Endodermal cell (in vitro differentiated cells): ENCODE data around the gene CD180. TPM values are rescaled to one million over a fixed set of nuclear protein-coding genes. Genes with fewer than 3 reads are reported as not detected.
A peak's percentile ranks its signal among the peaks of the same experiment; 100 is the strongest.

ENCODE experiments used
- DNase-seq: peaks from one replicate; pipeline ENCODE4 v3.0.0-alpha.2; 2017
- H3K27ac ChIP-seq: 2 replicates; pipeline ENCODE4 v1.5.1; 2013; ENCODE audit warnings: mild to moderate bottlenecking, low read depth, low read length, moderate library complexity
- H3K27me3 ChIP-seq: 2 replicates; pipeline ENCODE4 v1.6.1; 2013; ENCODE audit warnings: mild to moderate bottlenecking, low read length, moderate library complexity; ENCODE audit not compliant: insufficient read depth, control insufficient read depth, poor library complexity, severe bottlenecking
- H3K36me3 ChIP-seq: 2 replicates; pipeline ENCODE4 v1.7.0; 2013; ENCODE audit warnings: mild to moderate bottlenecking, low read length, moderate library complexity; ENCODE audit not compliant: control insufficient read depth, insufficient read depth
- H3K4me1 ChIP-seq: one replicate; pipeline ENCODE4 v1.7.0; 2013; ENCODE audit warnings: low read length; ENCODE audit not compliant: control insufficient read depth, insufficient read depth
- H3K4me3 ChIP-seq: 2 replicates; pipeline ENCODE4 v1.5.1; 2013; ENCODE audit warnings: mild to moderate bottlenecking, low read length, moderate library complexity
- H3K9ac ChIP-seq: 2 replicates; pipeline ENCODE4 v1.6.1; 2013; ENCODE audit warnings: mild to moderate bottlenecking, low read length, moderate library complexity; ENCODE audit not compliant: poor library complexity, severe bottlenecking; ENCODE audit errors: extremely low read depth
- H3K9me3 ChIP-seq: 2 replicates; pipeline ENCODE4 v1.6.1; 2013; ENCODE audit warnings: mild to moderate bottlenecking, low read length, moderate library complexity; ENCODE audit not compliant: control insufficient read depth
- H3K27ac Mint-ChIP-seq: 2 replicates; pipeline ENCODE4 v1.8.0; 2020; ENCODE audit warnings: mixed read lengths
- H3K27me3 Mint-ChIP-seq: 2 replicates; pipeline ENCODE4 v1.8.0; 2021; ENCODE audit warnings: mild to moderate bottlenecking, mixed read lengths; ENCODE audit not compliant: insufficient read depth
- H3K36me3 Mint-ChIP-seq: 2 replicates; pipeline ENCODE4 v1.8.0; 2020; ENCODE audit warnings: low read depth, mixed read lengths
- H3K4me1 Mint-ChIP-seq: 2 replicates; pipeline ENCODE4 v1.8.0; 2020; ENCODE audit warnings: mixed read lengths
- H3K4me3 Mint-ChIP-seq: 2 replicates; pipeline ENCODE4 v1.8.0; 2020; ENCODE audit warnings: mild to moderate bottlenecking, moderate library complexity, mixed read lengths
- H3K9me3 Mint-ChIP-seq: 2 replicates; pipeline ENCODE4 v1.8.0; 2020; ENCODE audit warnings: mild to moderate bottlenecking, mixed read lengths
- WGBS, 2 experiments: methylation state at CpG; one replicate each; pipeline versions ENCODE4 v1.1.5 to v1.1.7; 2013; ENCODE audit warnings: missing lambda C conversion rate in 2 of 2, mixed read lengths in 1 of 2; ENCODE audit not compliant: insufficient coverage in 1 of 2, insufficient read length in 1 of 2; 5-methylcytosine and 5-hydroxymethylcytosine counted together
- total RNA-seq, 2 donors: library from RNA; stranded (reverse); fragmentation: NEBNext Ultra II Directional in 1 of 2; extraction: Animal tissue kit (Norgen Biotek cat#: 25700) in 1 of 2; gene quantifications; 2 replicates in 1 of 2; 3 replicates in 1 of 2; pipeline ENCODE4 v1.2.1, GENCODE V29; 2021
- TF ChIP-seq, protein P1 (sequence below): fragments of 200-600 bp; sonication (generic); conservative IDR thresholded peaks from 2 replicates; pipeline ENCODE4 v1.5.0; 2021; ENCODE audit warnings: antibody characterized with exemption, mild to moderate bottlenecking

Gene CD180
- total RNA-seq, 2 donors from 2014 or later: not detected

DNA sequence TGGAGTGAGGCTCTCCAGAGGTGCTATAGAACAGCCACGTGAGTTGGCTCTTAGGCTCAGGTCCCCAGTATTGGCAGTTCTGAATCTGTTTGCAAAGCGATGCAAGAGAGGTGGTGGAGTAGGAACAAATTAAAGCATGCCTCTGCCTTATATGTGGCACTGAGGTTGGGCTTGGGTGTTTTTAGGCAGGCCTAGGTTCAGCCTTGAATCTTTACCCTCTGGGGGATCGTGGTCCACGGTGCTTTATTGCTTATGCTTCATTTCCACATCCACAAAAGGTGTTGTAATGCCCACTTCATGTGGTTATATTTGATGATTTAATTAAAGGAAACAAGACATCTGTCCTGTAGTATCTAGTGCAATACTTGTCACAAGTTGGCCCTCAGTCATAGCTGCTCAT is 56.2 kb downstream of the CD180 start:
- DNase-seq: no peak
- Histone ChIP-seq H3K4me1 (no peaks in the 10 kb centered on the region), H3K27ac (no peak overlapping the region), H3K9me3 (no peaks in the 10 kb centered on the region), H3K36me3 (peaks cover 17% of the 10 kb centered on the region), H3K27me3 (no peaks in the 10 kb centered on the region), H3K9ac (no peak overlapping the region), H3K4me3 (no peak overlapping the region)
- Mint-ChIP-seq H3K36me3 (peaks cover 4% of the 10 kb centered on the region), H3K9me3 (no peaks in the 10 kb centered on the region), H3K27ac (no peak overlapping the region), H3K4me3 (no peak overlapping the region), H3K4me1 (peaks cover 10% of the 10 kb centered on the region), H3K27me3 (no peaks in the 10 kb centered on the region)
- TF ChIP-seq, protein P1, sequence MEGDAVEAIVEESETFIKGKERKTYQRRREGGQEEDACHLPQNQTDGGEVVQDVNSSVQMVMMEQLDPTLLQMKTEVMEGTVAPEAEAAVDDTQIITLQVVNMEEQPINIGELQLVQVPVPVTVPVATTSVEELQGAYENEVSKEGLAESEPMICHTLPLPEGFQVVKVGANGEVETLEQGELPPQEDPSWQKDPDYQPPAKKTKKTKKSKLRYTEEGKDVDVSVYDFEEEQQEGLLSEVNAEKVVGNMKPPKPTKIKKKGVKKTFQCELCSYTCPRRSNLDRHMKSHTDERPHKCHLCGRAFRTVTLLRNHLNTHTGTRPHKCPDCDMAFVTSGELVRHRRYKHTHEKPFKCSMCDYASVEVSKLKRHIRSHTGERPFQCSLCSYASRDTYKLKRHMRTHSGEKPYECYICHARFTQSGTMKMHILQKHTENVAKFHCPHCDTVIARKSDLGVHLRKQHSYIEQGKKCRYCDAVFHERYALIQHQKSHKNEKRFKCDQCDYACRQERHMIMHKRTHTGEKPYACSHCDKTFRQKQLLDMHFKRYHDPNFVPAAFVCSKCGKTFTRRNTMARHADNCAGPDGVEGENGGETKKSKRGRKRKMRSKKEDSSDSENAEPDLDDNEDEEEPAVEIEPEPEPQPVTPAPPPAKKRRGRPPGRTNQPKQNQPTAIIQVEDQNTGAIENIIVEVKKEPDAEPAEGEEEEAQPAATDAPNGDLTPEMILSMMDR: no peak
- WGBS, 2 experiments: 73 to 98% methylated on average over 2 to 4 of the region's 4 CpGs

DNA sequence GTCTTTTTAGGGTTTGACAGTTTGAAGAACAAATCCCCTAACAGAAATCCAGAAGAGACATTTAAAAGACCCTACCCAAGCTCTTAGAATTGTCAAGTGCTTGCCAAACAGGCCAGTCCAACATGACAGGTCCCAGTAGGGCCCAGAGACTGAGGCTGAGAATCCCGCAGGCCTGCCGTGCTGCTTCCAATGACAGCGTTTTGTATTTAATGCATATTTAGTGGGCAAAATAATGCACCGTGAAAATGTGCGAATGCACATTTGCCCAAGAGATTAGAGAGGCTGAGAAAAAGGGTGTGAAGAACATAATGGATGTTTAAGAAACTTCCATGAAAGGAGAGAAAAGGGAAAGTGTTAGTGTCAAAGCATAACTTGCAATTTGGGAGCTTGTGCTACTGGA is 57.6 kb downstream of the CD180 start:
- H3K4me1 ChIP-seq: no peaks in the 10 kb centered on the region
- H3K9me3 ChIP-seq: no peaks in the 10 kb centered on the region
- H3K9ac ChIP-seq: no peak overlapping the region
- Mint-ChIP-seq H3K9me3 (no peaks in the 10 kb centered on the region), H3K27me3 (no peaks in the 10 kb centered on the region), H3K27ac (no peak overlapping the region), H3K4me3 (no peak overlapping the region), H3K36me3 (peaks cover 4% of the 10 kb centered on the region), H3K4me1 (peaks cover 10% of the 10 kb centered on the region)
- H3K36me3 ChIP-seq: peaks cover 23% of the 10 kb centered on the region
- peak overlapping the region; percentile 26 for H3K27ac ChIP-seq
- H3K4me3 ChIP-seq: no peak overlapping the region
- no peak for DNase-seq
- WGBS, 2 experiments: 92 to 95% methylated on average over 5 of the region's 5 CpGs
- TF ChIP-seq, protein P1: no peak
- H3K27me3 ChIP-seq: no peaks in the 10 kb centered on the region

DNA sequence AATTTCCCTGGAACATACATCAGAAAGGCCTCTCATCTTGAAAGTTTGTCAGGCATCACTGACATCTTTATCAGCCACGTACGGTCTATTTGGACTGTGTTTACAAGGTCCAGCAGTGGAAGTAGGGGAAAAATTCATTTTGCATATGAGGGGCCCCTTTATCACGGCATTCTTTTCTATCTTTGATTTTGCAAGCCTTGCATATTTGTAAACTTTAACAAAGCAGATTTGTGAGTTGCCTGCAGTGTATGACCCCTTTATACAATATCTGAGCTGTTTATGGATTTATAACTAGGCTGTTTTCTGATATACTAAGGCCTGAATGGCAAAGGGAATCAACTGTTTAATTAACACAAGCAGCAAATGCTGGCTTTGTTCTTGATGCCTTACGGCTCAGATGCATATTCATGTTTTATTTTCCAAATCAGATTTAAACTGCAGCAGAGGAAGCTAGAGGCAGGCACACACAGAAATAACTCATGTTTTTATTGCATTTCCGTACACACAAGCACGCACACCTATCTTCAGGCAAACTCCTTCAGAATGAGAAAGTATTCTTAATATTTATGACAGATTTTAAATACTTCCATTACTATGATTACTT is 61.1 kb downstream of the CD180 start:
- Histone ChIP-seq H3K9me3 (no peaks in the 10 kb centered on the region), H3K9ac (no peak overlapping the region), H3K27ac (no peak overlapping the region), H3K4me1 (peaks cover under 1% of the 10 kb centered on the region), H3K4me3 (no peak overlapping the region), H3K27me3 (no peaks in the 10 kb centered on the region), H3K36me3 (peaks cover 14% of the 10 kb centered on the region)
- DNase-seq: no peak
- Mint-ChIP-seq H3K4me1 (peaks cover 9% of the 10 kb centered on the region), H3K27ac (no peak overlapping the region), H3K27me3 (no peaks in the 10 kb centered on the region), H3K9me3 (no peaks in the 10 kb centered on the region), H3K4me3 (no peak overlapping the region), H3K36me3 (no peaks in the 10 kb centered on the region)
- 92 to 96% methylated on average over 4 to 5 of the region's 6 CpGs for WGBS, 2 experiments
- TF ChIP-seq, protein P1: no peak
